HG02884 (cell line): ENCODE data around the gene SERPINB7.
"Not testable (repeated sequence)": the region's sequence is repeated elsewhere in the genome, so short reads cannot be mapped to it uniquely, and the experiment has no call there.

Source experiments
- ATAC-seq: cut with Tn5 transposase; IDR thresholded peaks from one replicate; pipeline ENCODE4 v1.9.1; 2021; ENCODE audit warnings: mild to moderate bottlenecking, moderate library complexity; ENCODE audit not compliant: unreplicated experiment

SERPINB7 gene, protein sequence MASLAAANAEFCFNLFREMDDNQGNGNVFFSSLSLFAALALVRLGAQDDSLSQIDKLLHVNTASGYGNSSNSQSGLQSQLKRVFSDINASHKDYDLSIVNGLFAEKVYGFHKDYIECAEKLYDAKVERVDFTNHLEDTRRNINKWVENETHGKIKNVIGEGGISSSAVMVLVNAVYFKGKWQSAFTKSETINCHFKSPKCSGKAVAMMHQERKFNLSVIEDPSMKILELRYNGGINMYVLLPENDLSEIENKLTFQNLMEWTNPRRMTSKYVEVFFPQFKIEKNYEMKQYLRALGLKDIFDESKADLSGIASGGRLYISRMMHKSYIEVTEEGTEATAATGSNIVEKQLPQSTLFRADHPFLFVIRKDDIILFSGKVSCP

DNA sequence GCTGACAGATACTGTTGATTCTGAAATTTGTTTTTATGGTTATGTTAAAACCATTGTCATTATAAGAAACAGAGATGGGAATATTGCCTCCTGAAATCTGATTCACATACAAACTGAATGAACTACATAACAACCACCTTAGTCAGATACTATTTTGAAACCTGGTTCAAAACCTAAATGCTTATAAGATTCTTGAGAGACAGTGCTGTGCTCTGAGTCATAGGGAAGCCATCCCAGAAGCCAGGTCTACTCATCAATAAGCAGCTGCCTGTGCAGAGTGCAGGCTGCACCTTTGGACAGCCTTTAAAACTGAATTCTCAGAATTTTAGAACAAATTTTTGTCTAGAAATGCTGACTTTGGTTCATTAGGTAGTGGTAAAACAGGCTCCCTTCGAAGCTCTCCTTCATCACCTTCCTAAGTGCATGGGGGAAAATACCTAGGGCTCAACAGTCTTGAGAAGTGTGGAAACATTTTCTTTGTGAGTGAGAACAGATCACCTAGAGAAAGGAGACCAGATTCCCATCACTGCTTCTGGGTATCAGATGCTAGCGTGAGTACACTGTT lies at the start of gene SERPINB7:
Gene SERPINB7 (plus strand): TSS at position 253 of the 565 bp plus-strand sequence. CDS start 6,955 bp downstream, outside the sequence.
- no peak for ATAC-seq

DNA sequence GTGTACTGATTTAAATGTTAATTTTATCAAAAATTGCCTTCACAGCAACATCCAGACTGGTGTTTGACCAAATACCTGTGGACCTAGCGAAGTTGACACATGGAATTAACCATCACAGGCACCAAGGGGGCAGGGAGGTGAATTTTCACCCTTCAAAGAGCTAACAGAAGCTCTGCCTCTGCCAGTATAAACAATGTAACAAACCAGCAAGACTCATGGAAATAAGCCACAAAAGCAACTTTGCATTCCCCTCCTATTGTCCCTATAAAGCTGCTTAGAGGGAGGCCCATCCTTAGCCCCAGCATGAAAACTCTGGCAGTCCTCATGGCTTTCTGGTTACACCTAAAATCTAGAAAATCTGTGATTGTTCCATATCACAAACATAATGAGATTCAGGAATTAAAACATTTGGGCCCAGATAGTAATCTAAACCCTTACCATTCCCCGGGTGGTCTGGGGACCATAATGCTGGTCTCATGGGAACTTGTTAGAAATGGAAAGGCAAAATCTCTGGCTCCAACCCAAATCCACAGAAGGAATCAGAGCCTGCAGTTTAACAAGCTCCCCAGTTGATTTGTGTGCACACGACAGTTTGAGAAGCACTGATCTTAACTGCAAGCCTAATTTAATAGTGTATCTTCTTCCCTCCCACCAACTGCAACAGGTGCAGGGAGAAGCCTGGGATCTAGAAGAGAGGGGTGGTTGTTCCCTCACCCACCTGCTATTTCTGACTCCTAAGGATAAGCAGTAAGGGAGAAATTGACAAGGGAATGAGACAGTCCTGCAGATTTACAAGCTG lies 49.3 kb upstream of the SERPINB7 start:
- no peak for ATAC-seq

DNA sequence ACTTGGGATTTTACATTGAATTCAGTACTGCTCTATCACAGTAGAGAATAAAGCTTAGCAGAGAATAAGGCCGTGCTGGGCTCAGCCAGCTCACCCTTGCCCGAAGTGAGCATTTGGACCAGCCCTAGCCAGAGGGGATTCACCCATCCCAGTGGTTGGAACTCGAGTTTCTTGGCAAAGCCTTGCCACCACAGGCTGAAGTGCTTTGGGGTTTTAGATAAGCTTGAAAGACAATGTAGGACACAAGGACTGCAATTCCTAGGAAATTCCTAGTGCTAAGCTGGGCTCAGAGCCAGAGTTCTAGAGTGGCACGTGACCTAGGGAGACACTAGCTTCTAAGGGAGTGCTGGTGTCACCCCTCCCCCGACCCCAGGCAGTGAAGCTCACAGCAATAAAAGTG lies 44.4 kb upstream of the SERPINB7 start:
- no peak for ATAC-seq

DNA sequence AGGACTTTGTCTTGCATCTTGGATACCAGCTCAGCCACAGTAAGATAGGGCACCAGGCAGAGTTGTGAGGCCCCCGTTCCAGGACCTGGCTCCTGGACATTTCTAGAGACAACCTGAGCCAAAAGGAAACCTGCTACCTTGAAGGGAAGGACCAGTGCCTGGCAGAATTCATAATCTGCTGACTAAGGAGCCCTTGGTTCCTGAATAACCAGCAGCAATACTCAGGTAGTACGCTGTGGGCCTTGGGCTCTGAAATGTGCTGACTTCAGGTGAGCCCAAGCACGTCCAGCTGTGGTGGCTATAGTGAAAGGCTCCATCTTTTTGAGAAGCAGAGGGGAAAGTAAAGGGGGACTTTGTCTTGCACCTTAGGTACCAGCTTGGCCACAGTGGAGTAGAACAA lies 44.0 kb upstream of the SERPINB7 start:
- ATAC-seq: no peak

DNA sequence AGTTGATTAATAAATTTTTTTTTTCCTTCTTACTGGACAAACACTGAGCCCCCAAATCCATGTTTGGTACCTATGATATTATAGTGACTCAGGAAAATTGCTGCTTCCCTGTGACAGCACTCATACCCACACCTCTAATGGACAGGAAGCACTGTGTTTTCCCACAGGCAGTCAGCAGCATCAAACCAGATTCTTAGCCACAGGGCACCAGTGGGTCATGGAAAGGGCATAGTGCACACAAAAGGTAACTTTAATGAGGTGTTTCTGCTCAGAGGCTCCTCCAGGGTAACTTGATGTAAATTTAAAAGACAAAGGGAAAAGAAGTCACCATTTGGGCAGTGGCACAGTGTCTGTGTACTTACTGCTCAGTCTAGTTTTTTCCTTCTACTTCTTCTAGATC lies 38.3 kb upstream of the SERPINB7 start:
- ATAC-seq: no peak

DNA sequence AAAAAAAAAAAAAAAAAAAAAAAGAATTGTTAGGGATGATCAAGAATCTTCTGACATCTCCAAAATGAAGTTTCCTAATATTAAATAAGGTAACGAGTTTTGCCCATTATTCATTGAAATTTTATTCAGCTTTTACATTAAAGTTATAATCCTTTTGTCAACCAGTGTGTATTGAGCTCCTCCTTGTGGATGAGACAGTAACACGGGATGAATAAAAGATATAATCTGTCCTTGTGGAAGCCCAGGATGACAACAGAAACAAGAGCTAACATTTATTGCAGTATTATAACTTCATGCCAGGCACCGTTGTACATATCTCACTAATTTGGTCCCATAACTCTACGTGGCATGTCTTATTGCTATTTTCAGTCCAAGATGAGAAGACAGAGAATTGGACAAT lies 33.4 kb upstream of the SERPINB7 start:
- no peak for ATAC-seq

DNA sequence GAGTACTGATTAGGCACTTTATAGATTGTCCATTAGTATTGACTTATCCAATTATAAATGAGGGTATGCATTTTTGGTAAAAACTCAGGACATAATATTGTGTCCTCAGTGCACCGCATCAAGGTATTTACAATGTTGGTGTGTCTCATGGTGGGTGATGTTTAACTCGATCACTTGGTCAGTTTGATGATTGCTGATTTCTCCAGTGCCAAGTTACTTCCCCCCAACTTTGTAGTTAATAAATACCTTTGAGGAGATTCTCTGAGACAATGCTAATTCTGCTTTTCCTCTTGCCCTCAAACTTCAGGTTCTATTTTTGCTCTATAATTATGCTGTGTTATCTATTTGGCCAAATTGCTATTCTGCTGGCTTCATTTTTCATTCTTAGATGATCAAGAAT lies 28.2 kb upstream of the SERPINB7 start:
- ATAC-seq: no peak

DNA sequence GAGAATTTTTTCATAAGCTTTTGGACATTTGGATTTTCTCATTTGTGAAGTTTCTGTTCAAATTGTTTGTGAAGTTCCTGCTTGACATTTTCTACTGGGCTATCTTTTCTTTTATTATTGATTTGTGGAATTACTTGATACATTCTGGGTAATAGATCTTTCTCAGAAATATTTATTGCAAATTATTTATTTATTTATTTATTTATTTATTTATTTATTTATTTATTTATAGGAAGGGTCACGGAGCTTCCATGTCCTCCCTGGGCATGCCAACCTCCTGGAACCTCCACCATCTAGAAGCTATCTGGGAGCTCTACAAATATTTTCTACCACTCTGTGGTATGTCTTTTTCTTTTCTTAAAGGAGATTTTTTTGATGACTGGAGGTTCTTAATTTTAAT lies 25.7 kb upstream of the SERPINB7 start:
- no peak for ATAC-seq

DNA sequence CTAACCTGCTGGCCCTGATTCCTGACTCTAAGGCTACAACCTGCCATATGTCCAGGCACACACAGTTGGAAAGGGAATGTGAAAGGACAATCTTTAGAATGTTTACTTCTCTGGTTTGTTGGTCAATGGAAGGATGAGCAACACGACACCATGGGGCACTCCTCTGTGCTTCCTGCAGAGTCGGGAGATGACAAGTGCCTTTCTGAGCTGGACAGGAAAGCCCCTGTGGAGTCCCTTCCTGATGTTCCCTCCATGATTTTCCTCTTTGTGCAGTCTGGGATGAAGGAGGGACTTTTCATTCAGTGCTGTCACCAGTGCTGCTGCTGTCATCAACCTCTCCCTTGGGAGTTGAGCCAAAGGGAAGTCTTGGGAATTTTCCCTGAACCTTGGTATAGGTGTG lies 22.6 kb upstream of the SERPINB7 start:
- no peak for ATAC-seq

DNA sequence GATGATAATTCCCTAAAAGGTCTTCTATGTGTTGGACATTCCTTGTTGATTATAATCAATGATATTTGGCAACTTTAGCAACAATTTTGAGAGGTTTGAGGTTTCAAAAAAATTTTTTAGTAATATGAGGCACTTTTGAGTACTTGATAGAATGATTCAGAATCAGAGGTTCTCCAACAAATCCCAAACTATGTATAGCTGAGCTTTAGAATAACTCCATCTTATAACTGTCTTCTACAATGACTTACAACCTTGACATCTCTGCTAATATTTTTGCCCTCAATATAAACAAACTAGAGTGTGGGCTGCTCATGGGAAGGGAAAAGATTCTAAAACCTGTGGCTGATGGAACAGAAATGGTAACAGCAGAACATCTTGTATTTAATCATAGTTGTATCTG lies 21.5 kb upstream of the SERPINB7 start:
- ATAC-seq: no peak

DNA sequence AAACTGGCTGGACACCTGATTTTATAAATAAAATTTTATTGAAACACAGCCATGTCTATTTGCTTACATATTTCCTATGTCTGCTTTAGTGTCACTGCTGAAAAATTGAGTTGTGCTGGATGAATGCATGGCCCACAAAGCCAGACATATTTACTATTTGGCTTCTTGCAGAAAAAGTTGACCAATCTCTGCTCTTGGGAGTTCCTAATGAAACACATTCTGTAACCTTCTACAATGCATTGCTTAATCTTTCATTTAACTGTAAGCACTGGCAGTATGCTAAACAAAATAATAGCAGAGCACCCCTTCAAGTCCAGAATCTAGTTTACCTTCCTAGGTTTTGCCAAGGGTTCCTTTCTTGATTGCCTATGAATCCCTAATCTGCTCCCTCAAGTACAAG lies 17.7 kb upstream of the SERPINB7 start:
- no peak for ATAC-seq

DNA sequence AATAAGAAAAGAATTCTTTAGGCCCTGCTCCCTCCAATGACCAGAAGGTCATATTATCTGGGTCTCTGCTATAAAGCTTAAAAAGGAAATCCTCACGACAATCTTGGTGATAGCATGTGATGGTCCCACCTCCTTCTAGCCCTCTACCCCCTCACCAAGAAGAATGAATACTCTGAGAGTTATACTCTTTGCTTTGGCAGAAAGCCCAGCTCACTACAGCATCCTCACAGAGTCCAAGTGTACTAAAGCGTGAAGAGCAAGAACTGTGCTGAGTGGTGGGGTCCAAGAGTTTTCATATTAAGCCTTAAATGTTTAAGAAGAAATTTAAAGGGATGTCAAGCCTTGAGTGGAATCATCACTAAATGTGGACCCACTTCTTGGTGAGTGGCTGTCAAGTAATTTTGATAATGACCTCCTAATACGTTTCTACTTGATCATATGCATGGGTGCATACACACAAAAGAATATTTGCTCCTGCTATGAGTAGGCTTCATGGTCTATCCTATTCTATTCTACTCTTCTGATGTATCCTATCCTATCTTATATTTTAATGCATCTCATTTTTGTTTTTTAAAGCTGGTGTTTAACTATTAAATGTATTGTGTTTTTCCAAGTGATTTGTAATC lies 16.5 kb upstream of the SERPINB7 start:
- ATAC-seq: no peak

DNA sequence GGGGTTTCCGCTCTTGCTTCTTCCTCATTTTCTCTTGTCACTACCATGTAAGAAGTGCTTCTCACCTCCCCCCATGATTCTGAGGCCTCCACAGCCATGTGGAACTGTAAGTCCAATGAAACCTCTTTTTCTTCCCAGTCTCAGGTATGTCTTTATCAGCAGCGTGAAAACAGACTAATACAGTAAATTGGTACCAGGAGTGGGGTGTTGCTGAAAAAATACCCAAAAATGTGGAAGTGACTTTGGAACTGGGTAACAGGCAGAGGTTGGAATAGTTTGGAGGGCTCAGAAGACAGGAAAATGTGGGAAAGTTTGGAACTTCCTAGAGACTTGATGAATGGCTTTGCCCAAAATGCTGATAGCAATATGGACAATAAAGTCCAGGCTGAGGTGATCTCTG lies 15.4 kb upstream of the SERPINB7 start:
- ATAC-seq: not testable (repeated sequence)

DNA sequence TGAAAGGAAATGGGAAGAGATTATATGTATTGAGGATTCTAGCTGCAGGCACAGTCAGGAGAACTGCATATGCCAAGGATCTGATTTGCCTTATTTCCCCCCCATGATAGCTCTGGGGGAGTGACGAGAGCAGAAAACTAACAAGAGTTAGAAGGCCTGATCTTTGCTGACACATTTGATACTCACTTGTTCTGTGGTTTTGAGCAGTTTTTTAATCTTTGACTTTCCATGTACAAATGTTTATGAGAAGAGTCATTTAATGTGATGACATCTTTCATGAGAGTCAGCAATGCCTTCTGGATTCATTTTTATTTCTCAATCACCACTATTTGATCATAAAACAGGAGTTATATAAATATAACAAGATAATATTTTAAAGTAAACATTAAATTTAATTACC lies 12.7 kb upstream of the SERPINB7 start:
- no peak for ATAC-seq

DNA sequence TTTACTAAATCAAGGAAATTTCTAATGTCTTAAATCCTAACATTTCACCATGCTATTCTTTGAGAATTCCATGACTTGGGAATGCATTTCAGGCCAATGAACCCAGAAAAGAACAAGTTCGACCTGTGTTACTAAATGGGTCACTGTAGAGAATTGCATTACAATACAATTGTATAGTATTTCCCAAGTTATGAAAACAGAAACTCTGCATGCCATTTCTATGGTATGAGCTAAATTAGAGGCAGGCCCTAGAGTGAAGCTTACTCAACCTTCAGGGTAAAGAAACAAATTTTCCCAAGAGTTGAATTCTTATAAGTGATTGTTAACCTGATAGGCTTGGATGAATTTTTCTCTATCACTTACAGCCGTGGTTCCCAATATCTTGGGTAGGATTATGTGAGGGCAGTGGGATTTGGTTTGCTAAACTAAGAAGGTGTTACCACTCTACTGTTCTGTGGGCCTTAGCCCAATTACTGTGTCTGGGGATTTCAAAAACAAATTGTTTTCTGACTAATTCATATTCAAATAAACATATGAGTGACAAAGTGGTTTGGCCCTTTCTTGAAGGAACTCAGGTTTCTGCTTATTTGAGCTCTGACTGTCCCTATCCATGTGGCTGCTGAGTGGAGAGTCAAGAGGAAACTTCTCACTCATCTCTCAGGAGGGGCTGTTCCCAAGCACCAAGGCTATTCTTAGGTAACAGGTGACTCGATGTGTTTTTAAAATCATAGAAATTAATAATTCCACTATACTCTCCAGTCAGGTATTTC lies 11.2 kb upstream of the SERPINB7 start:
- ATAC-seq: no peak

DNA sequence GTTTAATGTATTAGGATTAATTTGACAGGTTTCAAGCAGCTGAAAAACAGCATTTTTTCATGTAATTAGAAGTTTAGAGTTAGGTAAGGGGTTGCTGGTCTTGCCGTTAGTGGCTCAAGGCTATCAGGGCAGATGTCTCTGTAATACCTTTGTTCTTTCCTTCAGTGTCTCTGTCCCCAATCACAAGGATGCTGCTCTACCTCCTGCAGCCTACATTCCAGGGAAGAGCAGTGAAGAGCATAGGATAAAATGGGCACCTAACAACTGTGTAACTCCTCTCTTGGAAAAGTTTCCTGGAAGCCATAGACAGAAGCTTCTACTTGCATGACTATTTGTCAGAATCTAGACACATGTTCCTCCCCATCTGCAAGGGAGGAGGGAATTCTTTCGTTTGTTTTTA lies 9.4 kb upstream of the SERPINB7 start:
- no peak for ATAC-seq

DNA sequence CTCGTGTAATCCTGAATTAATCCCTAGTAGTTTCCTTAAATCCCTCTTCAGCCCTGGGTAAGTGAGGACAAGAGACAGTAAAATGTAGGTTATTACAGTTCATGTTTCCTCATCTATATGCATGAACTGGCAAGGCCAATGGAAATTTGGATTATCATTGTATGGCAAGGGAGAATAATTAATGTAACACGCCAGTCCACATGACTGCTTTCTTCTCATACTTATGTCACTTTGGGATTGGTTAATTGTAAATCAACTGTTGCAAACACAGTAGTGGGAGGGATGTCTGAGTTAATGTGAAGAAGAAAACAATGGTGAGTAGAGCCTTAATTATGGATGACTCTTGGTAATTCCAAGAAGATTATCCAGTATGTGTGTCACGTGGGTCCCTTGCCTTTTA lies 1.7 kb upstream of the SERPINB7 start:
- no peak for ATAC-seq

DNA sequence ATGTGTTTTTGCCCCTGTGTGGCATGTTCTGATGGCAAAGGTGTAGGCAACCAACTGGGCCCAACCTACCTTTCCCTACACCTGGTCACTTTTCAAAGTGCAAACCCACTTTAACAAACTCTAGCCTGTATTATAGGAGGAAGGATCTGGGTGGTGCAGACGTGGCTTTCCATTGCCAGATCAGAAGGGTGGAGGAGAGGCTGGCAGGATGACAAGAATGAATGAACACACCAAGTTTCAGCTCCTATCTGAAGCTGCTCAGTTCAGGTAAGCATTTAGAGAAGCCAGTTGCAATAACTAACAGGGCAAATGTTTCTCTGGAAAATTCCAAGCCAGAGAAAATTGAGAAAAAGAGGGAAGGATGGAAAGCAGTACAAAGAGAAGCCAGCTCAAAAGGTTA lies 707 bp upstream of the SERPINB7 start:
- no peak for ATAC-seq

DNA sequence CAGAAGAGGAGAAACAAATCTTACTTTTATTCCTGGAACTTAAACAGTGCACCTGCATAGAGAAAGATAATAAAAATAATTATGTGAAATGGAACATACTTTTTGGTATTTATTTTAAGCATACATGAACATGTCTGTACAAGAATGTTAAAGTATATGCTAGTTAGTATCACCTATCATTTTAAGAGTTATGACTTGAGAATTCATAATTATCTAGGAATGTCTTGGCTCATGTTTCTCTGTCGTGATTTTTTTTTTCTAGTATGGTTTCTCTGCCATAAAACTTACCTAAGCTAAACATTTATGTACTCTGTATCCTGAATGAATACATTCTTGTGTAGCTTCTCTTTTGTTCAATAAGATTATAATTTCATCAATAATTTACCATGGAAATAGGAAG lies 4.2 kb downstream of the SERPINB7 start:
- ATAC-seq: no peak

DNA sequence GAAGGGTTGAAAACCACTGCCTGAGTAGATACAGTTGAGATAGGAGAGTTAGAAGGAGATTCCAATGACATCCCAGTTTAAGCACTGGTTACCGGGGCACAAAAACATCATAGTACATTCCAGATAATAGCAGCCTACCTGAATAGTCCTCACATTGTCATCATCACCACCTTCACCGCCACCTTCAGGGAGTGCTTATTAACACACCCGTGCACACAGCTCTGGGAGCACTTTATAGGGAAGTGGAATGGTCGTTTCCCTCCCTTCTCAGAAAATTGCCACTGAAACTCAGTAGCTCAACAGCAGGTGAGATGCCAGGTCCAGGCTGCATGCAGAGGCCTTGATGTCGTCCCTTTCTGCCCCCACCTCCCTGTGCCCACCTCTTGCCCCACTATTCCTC lies 8.2 kb downstream of the SERPINB7 start:
- no peak for ATAC-seq
